Dendritic cell treated with granulocyte-macrophage colony-stimulating factor and Interleukin-4, amounts not matched to agents 40 ng/mL and 50 ng/mL, for 4 days (primary cell): Measurements from ENCODE around the gene RBM34.
"Not testable (repeated sequence)": the region's sequence is repeated elsewhere in the genome, so short reads cannot be mapped to it uniquely, and the experiment has no call there.

Experiments
- H3K27ac Mint-ChIP-seq: one replicate; pipeline ENCODE4 v1.8.0; 2022; ENCODE audit warnings: mild to moderate bottlenecking, mixed read lengths
- H3K27me3 Mint-ChIP-seq: one replicate; pipeline ENCODE4 v1.8.0; 2022; ENCODE audit warnings: mild to moderate bottlenecking, mixed read lengths
- H3K36me3 Mint-ChIP-seq: one replicate; pipeline ENCODE4 v1.8.0; 2022; ENCODE audit warnings: low read depth, mixed read lengths
- H3K4me1 Mint-ChIP-seq: one replicate; pipeline ENCODE4 v1.8.0; 2022; ENCODE audit warnings: low read depth, mixed read lengths
- H3K4me3 Mint-ChIP-seq: one replicate; pipeline ENCODE4 v1.8.0; 2022; ENCODE audit warnings: mild to moderate bottlenecking, moderate library complexity, mixed read lengths
- H3K9me3 Mint-ChIP-seq: one replicate; pipeline ENCODE4 v1.8.0; 2022; ENCODE audit warnings: mixed read lengths
- intact Hi-C: fragments of 100-400 bp; cut with micrococcal nuclease; formaldehyde crosslinking; loops from one replicate; pipeline ENCODE4 v1.15.0; 2022

RBM34 gene, protein sequence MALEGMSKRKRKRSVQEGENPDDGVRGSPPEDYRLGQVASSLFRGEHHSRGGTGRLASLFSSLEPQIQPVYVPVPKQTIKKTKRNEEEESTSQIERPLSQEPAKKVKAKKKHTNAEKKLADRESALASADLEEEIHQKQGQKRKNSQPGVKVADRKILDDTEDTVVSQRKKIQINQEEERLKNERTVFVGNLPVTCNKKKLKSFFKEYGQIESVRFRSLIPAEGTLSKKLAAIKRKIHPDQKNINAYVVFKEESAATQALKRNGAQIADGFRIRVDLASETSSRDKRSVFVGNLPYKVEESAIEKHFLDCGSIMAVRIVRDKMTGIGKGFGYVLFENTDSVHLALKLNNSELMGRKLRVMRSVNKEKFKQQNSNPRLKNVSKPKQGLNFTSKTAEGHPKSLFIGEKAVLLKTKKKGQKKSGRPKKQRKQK

DNA sequence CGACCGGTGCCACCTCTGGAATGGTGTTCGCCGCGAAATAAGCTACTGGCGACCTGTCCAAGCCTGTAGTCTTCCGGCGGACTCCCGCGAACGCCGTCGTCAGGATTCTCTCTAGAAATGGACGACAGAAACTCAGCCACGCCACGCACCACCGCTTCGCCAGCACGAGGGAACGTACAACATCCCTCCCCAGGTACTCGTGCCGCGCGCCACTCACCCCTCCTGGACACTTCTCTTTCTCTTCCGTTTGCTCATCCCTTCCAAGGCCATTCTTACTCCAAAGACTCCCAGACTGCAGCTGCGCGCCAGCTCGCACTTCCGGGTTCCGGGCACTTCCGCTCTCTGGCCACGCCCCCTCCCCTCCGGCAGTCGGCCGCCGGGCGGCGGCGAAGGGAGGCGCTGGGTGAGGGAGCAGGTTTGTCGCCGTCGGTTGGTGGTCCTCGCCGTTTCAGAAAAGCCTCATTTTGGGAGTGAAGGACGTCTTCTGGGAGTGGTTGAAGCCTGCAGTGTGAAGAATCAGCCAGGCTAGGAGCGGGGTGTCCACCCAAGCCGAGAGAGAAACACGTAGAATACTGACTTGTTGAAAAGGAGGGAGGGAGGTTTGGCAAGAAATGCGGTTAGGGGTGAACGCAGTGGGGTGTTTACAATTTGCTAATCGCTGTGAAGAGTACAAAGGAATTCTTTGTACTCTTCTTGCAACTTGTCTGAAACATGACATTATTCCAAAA lies at the start of gene RBM34:
Gene RBM34, minus strand, starts transcription at position 294 of the 728 bp plus-strand sequence. Its CDS starts 24 bp downstream, at position 270.
- no peaks in the 10 kb centered on the region for H3K27me3 Mint-ChIP-seq
- peak within 1 kb of the TSS; percentile 85 for H3K4me3 Mint-ChIP-seq
- H3K4me1 Mint-ChIP-seq: peaks cover 15% of the 10 kb centered on the region
- H3K9me3 Mint-ChIP-seq: no peaks in the 10 kb centered on the region
- H3K27ac Mint-ChIP-seq: peak within 1 kb of the TSS; percentile 93
- intact Hi-C loops: no loop called here
- H3K36me3 Mint-ChIP-seq: peaks cover 28% of the 10 kb centered on the region

DNA sequence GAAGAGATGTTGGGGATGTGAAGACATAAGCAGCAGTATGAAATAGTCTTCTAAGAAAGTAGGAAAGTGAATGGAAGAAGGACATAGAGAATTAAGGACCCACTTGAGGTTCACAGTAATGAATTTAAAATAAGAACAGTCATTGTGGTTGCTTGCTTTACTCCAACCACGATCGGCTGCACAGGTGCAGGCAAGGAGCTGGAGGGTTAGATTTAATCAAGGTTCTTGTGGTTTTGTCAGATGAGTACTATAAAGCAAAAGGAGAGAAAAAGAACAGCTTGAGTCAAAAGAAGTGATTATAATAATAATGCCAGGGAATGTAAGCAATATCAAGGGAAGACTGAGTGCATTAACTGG lies 46.1 kb upstream of the RBM34 start:
- Mint-ChIP-seq H3K4me3 (no peak overlapping the region), H3K27me3 (no peaks in the 10 kb centered on the region), H3K27ac (no peak overlapping the region), H3K36me3 (peaks cover 66% of the 10 kb centered on the region), H3K4me1 (peaks cover 6% of the 10 kb centered on the region), H3K9me3 (no peaks in the 10 kb centered on the region)
- intact Hi-C loops: loop anchor here (10.0 kb wide), 1 partner anchor 518 kb away; no protein-coding TSS in a partner anchor

DNA sequence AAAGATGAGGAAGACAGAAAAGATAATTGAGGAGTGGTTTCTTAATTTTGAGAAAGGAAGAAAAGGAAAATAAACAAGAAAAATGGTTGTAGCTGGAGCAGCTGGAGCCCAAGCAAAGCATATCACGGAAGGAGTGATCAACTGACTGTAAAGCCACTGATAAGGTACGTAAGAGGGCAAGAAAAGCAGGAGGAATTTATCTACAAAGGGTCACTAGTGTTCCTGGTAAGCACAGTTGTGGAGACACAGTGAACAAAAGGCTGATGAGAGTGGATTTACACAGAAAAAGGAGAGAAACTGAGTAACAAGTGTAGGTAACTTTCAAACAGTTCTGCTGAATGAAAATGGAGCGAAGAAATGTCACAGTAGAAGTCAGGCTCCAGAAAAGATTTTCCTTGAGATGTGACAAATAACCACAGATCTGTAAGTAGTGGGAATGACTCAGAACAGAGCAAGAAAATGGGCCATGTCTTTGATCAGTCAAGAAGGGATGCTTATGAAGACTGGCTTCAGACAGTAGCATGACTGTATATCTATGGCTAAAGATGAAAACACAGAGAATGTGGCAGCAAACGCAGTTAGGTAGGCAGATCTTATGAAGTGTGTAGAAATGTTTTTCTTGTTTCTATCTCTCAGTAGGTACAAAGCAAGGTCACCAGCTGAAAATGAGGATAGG lies 45.6 kb upstream of the RBM34 start:
- Mint-ChIP-seq H3K36me3 (peaks cover 61% of the 10 kb centered on the region), H3K27me3 (no peaks in the 10 kb centered on the region), H3K9me3 (no peaks in the 10 kb centered on the region), H3K4me3 (no peak overlapping the region), H3K4me1 (peaks cover 6% of the 10 kb centered on the region), H3K27ac (no peak overlapping the region)
- intact Hi-C loops: loop anchor here (10.0 kb wide), 1 partner anchor 518 kb away; no protein-coding TSS in a partner anchor

DNA sequence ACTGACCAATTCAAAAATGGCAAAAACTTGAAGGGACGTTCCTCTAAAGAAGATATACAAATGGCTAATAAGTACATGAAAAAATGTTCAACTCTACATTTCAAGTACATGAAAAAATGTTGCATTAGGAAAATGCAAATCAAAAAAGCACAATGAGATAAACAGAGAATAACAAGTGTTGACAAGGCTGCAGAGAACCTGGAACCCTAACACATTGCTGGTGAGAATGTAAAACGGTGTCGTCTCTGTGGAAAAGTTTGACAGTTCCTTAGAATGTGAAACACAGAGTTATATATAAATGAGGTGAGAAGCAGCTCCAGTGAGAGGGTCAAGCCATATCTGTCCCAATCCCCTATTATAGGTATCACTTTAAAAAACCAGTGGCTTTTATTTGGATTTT lies 44.6 kb upstream of the RBM34 start:
- intact Hi-C loops: loop anchor here (10.0 kb wide), 1 partner anchor 519 kb away; no protein-coding TSS in a partner anchor
- Mint-ChIP-seq H3K4me1 (peaks cover 6% of the 10 kb centered on the region), H3K27me3 (no peaks in the 10 kb centered on the region), H3K9me3 (no peaks in the 10 kb centered on the region), H3K27ac (no peak overlapping the region), H3K36me3 (peaks cover 57% of the 10 kb centered on the region), H3K4me3 (no peak overlapping the region)

DNA sequence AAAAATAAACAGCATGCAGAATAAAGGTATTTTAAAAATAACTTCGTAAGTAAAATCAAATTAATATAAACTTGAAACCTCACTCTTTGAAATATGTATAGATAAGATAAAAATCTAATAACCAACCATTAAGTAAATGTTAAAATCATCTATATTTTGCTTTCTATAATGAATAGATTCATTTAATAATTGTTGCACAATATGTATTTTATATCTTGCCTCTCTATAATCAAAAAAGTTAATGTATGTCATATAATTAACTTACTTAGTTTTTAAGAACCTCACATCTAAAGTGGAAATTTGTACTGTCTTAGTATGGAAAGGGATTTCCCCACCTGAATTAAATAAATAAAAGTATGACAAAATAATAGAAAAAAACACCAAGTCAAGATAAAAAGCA lies 42.4 kb upstream of the RBM34 start:
- Mint-ChIP-seq H3K36me3 (peaks cover 61% of the 10 kb centered on the region), H3K27ac (no peak overlapping the region), H3K27me3 (no peaks in the 10 kb centered on the region), H3K4me3 (no peak overlapping the region), H3K9me3 (no peaks in the 10 kb centered on the region), H3K4me1 (peaks cover 6% of the 10 kb centered on the region)
- intact Hi-C loops: loop anchor here (10.0 kb wide), 1 partner anchor 521 kb away; no protein-coding TSS in a partner anchor

DNA sequence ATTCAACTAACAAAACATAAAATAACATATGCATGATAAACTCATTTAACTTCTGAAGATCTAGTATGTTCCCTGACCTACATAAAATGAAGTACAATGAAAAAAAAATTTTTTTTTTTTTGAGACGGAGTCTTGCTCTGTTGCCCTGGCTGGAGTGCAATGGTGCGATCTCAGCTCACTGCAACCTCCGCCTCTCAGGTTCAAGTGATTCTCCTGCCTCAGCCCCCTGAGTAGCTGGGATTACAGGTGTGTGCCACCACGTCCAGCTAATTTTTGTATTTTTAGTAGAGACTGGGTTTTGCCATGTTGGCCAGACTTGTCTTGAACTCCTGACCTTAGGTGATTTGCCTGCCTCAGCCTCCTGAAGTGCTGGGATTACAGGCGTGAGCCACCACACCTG lies 41.4 kb upstream of the RBM34 start:
- H3K4me1 Mint-ChIP-seq, H3K4me3 Mint-ChIP-seq, H3K9me3 Mint-ChIP-seq, H3K27ac Mint-ChIP-seq, H3K27me3 Mint-ChIP-seq: not testable (repeated sequence)
- peaks cover 63% of the 10 kb centered on the region for H3K36me3 Mint-ChIP-seq
- intact Hi-C loops: loop anchor here (10.0 kb wide), 1 partner anchor 522 kb away; no protein-coding TSS in a partner anchor

DNA sequence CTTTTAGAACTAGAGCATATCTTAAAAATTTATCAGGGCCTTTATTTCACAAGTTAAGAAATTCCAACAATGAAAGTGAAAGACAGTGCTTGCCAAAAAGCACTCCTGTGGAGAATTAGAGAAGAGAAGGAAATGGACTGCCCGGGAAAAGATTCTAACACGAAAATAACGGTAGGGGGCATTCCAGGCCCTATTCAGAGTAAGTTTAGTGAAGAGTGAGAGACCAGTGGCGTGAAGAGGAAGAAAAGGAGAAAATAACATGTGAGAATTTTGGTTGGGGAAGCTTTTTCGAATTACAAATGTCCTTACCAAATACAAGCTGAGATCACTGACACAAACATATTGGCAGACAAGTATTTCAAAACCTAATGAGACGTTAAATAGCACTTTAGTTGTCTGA lies 38.4 kb upstream of the RBM34 start:
- H3K4me1 Mint-ChIP-seq: no peaks in the 10 kb centered on the region
- H3K27ac Mint-ChIP-seq: no peak overlapping the region
- peaks cover 58% of the 10 kb centered on the region for H3K36me3 Mint-ChIP-seq
- no peaks in the 10 kb centered on the region for H3K27me3 Mint-ChIP-seq
- intact Hi-C loops: no loop called here
- no peak overlapping the region for H3K4me3 Mint-ChIP-seq
- no peaks in the 10 kb centered on the region for H3K9me3 Mint-ChIP-seq

DNA sequence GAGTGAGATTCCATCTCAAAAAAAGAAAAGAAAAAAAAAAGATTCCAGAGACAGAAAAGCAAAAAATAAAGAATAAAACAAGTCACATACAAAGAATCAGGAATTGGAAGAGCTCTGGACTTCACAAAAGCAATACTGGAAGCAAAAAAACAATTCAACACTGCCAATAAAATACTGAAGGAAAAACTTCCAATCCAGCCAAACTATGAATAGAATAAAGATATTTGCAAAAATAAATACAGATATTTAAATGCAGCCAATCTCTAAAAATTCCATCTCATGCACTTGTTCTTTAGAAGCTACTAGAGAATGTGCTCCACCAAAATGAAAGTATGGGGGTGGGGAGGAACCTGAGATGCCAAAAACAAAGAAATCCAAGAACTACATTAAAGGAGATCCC lies 29.4 kb upstream of the RBM34 start:
- no peak overlapping the region for H3K27ac Mint-ChIP-seq
- no peaks in the 10 kb centered on the region for H3K9me3 Mint-ChIP-seq
- H3K4me3 Mint-ChIP-seq: no peak overlapping the region
- peaks cover 88% of the 10 kb centered on the region for H3K36me3 Mint-ChIP-seq
- intact Hi-C loops: no loop called here
- no peaks in the 10 kb centered on the region for H3K4me1 Mint-ChIP-seq
- no peaks in the 10 kb centered on the region for H3K27me3 Mint-ChIP-seq

DNA sequence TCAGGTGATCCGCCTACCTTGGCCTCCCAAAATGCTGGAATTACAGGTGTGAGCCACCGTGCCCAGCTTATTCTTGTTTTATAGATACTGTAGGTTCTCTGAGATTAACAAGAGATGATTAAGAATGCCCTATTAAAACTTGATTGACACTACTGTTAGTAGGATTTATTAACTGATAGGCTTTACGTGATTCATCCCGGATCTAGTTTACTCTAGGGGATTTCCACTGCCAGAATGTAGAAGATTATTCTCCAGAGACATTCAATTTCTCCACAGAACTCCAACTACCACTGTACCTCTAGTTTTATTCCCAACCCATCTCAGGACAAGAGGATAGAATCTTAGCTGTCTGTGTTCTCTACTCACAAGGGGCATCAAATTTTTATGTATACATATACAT lies 26.3 kb upstream of the RBM34 start:
- Mint-ChIP-seq H3K4me1 (no peaks in the 10 kb centered on the region), H3K4me3 (no peak overlapping the region), H3K9me3 (no peaks in the 10 kb centered on the region), H3K27me3 (no peaks in the 10 kb centered on the region), H3K27ac (no peak overlapping the region), H3K36me3 (peaks cover 86% of the 10 kb centered on the region)
- intact Hi-C loops: no loop called here

DNA sequence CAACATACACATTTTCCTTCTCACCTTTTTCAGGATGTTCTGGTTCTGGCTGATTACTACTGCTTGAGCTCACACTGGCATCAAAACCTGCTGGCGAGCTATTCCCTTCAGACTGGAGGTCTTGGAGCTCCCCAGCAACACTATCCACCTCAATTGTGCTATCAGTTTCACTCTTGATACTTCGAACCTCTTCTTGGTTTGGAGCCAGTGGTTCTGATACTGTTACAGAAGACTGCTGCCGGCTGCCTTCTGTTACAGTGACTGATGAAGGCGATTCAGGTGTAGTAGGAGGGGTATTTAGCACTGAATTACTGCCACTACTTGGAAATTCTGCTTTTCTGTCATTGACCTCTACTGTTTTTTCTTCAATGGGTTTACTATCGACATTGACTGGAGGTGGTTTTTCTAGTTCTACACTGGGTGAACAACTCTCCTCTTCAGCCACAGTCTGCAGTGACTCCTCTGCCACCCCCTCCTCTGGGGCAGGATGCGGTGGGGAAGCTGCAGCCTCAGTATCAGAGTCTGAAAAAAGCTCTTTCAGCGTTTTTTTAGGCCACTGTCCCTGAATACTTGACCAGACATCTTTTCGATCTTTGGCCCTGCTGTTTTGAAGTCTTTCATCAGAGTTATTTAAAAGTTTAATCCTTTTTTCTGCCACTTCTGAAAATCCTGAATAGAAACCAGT lies 20.7 kb upstream of the RBM34 start:
- intact Hi-C loops: no loop called here
- Mint-ChIP-seq H3K4me3 (no peak overlapping the region), H3K9me3 (no peaks in the 10 kb centered on the region), H3K36me3 (peaks cover 75% of the 10 kb centered on the region), H3K27ac (no peak overlapping the region), H3K4me1 (no peaks in the 10 kb centered on the region), H3K27me3 (no peaks in the 10 kb centered on the region)

DNA sequence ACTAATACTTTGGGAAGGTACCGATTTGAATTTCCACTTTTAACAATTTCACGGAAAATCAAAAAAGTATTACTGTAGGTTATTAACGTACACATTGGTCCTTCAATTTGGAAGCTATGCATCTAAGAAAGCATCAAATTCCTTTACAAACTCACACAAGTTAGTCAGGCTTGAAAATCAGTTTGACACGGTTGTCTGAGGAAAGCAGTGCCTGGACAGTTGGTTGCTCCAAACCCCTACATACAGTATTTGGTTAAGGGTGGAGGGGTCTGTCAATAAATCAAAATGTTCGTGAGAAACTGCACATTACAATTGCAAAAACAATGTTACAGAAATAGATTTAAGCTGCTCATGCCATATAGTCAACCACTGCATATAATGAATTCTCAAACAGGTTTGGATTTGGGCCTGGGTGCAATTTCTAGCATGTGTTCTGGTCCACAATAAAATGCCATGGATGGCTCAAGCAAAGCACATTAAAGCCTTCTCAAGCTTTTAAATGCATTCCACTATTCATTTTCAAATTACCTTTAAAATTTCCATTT lies 19.9 kb upstream of the RBM34 start:
- intact Hi-C loops: no loop called here
- H3K4me3 Mint-ChIP-seq: no peak overlapping the region
- H3K4me1 Mint-ChIP-seq: no peaks in the 10 kb centered on the region
- H3K27me3 Mint-ChIP-seq: no peaks in the 10 kb centered on the region
- H3K9me3 Mint-ChIP-seq: no peaks in the 10 kb centered on the region
- H3K36me3 Mint-ChIP-seq: peaks cover 74% of the 10 kb centered on the region
- no peak overlapping the region for H3K27ac Mint-ChIP-seq

DNA sequence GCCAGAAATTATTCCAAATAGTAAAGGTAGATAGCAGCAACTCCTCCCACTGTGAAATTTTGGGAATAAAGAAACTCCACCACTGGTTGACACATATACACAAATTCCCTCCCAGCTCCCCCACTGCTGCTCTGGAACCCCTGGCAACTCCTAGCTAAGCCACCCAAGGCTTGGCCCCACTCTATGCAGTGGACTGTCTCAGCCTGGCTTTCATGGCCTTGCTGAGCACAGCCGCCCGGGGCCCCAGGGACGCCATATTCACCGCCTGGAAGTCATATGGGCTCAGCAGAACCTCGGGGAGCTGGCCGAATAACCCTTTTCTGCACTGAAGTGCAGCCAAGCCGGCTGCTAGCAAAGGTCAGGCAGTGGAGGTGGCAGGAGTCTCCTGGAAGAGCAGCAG lies 15.4 kb upstream of the RBM34 start:
- Mint-ChIP-seq H3K9me3 (no peaks in the 10 kb centered on the region), H3K36me3 (peaks cover 71% of the 10 kb centered on the region), H3K4me3 (no peak overlapping the region), H3K27ac (no peak overlapping the region), H3K27me3 (no peaks in the 10 kb centered on the region), H3K4me1 (no peaks in the 10 kb centered on the region)
- intact Hi-C loops: no loop called here

DNA sequence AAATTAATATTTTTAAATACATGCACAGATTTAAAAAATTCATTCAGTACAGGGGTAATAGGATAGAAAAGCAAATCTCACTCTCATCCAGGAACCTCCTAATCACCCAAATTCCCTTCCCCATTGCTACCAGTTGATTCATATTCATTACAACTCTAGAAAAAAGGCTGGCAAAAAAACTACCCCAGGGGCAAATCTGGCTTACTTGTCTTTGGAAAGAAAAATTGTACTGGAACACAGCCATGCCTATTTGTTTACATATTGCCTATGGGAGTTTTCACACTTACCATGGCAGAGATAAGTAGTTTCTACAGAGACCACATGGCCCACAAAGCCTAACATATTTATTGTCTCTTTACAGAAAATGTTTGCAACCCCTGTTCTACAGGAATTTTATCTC lies 8.9 kb upstream of the RBM34 start:
- no peak overlapping the region for H3K4me3 Mint-ChIP-seq
- H3K27me3 Mint-ChIP-seq: no peaks in the 10 kb centered on the region
- intact Hi-C loops: no loop called here
- H3K27ac Mint-ChIP-seq: no peak overlapping the region
- no peaks in the 10 kb centered on the region for H3K9me3 Mint-ChIP-seq
- H3K36me3 Mint-ChIP-seq: peaks cover 82% of the 10 kb centered on the region
- H3K4me1 Mint-ChIP-seq: no peaks in the 10 kb centered on the region
